Measurements from ENCODE around the gene MTNR1A.
A peak's percentile ranks its signal among the peaks of the same experiment; 100 is the strongest.

MTNR1A gene

DNA sequence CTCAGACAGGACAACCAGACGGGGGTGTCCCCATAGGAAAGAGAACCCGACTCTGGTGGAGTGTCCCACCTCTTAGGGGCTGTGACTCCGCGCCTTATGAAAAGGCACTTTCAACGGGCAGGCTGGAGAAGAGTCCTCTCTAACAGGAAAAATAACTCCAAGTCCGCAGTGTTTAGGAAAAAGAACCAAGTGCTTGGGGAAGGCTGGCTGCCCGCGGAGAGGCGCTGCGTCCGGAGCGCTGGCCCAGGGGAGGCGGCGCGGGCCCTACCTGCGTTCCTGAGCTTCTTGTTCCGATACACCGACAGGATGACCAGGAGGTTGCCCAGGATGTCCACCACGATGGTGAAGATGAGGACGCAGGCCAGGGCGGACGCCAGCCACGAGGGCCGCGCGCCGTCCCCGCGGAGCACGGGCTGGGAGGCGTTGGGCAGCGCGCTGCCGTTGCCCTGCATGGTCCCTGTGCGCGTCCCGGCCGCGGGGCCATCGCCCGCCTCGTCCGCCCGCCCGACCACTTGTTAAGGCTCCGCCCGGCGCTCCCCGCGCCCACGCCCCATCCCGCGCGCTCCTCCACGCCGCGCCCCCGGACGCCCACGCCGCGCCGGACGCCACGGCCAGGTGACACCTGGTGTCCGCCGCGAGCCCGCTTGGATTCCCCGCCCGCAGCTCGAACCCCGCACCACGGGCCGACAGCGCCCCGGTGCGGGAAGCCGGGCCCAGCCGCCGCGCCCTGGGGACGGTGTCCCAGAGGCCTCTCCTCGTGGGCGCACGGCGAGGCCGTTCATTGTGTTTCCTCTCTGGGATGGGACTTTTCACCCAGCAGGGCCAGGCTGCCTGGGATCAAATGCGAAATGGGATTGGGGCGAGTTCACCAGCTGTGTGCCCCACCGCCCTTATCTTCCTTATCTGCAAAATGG lies at the start of gene MTNR1A:
Gene MTNR1A (minus strand): TSS at position 654 of the 914 bp plus-strand sequence. CDS start 202 bp downstream, at position 452.
- DNase-seq, result no peak
- Mint-ChIP-seq H3K4me3 (no peak within 1 kb of the TSS), H3K27me3 (peaks cover 34% of the 10 kb centered on the region), H3K27ac (no peak within 1 kb of the TSS), H3K4me1 (ENCODE audit: low read depth) (no peaks in the 10 kb centered on the region), H3K36me3 (ENCODE audit: low read depth) (no peaks in the 10 kb centered on the region), H3K9me3 (peaks cover 2% of the 10 kb centered on the region)

DNA sequence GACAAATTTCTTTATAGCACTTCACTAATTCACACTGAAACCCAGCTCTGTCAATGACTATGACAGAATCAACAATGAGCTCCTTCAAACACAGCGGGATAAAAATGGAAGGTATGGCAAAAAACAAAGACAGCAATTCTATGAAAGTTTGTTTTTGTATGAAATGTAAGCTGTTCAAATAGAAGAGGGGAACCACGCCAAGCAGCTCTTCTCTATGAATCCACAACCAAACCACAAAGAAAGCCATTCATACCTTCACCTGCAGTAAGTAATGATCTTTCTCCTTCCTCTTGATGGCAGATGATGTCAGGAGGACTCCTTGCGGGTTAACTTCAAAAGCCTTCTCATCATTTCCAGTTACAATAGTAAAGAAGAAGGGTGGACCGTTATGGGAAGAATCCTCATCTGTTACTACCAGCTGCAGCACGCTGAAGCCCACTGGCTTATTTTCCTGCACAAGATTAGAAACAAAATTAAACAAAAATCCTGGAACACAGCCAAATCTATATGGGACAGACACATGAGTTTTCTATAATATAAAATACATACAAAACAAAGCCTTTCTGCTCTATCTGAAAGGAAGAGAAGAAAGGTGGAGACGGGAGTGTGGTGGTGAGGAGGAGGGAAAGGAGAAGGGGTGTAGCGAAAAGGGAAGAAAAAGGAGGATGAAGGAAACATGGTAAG lies 48.9 kb upstream of the MTNR1A start:
- Mint-ChIP-seq H3K4me1 (ENCODE audit: low read depth) (no peaks in the 10 kb centered on the region), H3K27me3 (no peaks in the 10 kb centered on the region), H3K4me3 (no peak overlapping the region), H3K27ac (no peak overlapping the region), H3K9me3 (no peaks in the 10 kb centered on the region), H3K36me3 (ENCODE audit: low read depth) (no peaks in the 10 kb centered on the region)
- no peak for DNase-seq

DNA sequence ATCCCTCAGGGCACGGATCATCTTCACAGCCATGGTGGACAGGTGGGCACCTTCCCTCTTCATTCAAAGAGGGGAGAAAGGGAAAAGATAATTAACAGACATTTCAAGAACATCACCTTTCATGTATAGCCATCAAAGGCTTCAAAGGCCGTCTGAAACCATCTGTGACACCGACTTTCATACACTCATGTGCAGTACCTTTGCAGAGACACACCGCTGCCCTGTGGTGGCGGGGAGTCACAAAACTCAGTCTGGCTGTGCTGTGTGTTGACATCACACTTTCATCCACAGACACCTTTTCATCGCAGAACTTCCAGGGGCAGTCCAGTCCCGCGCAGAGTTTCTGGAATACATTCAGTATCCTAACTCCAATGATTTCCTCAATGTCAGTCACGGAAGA lies 47.6 kb upstream of the MTNR1A start:
- DNase-seq, result no peak

DNA sequence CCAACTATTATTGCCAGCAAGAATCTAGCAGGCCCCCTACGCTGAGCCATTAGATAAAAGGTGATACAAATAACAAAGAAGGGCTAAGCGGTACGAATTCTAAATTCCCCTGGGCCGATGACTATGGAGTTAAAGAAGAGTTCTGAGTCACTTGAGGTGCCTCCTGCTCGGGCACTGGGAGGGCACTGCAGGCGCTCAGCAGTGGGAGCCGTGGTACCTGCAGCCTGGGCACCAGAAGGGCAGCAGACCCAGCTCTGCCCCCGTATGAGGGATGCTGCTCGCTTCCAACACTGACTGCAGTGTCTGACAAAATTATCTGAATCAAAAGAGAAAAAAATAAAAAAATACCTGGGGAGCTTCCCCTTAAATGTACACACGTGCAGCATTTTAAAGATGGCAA lies 44.1 kb upstream of the MTNR1A start:
- Mint-ChIP-seq H3K4me1 (ENCODE audit: low read depth) (no peaks in the 10 kb centered on the region), H3K27ac (no peak overlapping the region), H3K27me3 (peaks cover 3% of the 10 kb centered on the region), H3K4me3 (no peak overlapping the region), H3K36me3 (ENCODE audit: low read depth) (no peaks in the 10 kb centered on the region), H3K9me3 (no peaks in the 10 kb centered on the region)
- no peak for DNase-seq

More for the DNA sequence above, 47.6 kb upstream of the MTNR1A start:
- no peak overlapping the region for H3K27ac Mint-ChIP-seq
- H3K9me3 Mint-ChIP-seq, result no peaks in the 10 kb centered on the region
- no peaks in the 10 kb centered on the region for H3K36me3 Mint-ChIP-seq (ENCODE audit: low read depth)
- H3K27me3 Mint-ChIP-seq, result no peaks in the 10 kb centered on the region
- H3K4me1 Mint-ChIP-seq (ENCODE audit: low read depth), result no peaks in the 10 kb centered on the region
- H3K4me3 Mint-ChIP-seq, result no peak overlapping the region

DNA sequence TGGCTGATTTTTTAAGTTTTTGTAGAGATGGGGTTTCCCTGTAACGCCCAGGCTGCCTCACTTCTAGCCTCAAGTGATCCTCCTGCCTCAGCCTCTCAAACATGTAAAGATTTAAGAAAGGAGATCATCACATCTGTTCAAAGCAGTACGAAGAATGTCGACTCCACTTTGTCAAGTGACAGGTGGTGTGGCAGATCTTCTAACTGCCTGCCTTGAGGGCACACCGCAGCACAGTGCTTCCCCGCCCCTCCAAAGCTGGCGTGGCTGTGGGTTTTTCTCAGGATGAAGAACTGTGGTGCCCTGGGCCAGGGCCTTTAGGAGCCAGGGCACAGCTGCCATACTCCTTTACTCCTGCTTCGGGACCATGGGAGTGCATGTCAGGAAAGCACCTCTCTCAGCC lies 43.3 kb upstream of the MTNR1A start:
- Mint-ChIP-seq H3K4me3 (no peak overlapping the region), H3K27ac (no peak overlapping the region), H3K27me3 (peaks cover 3% of the 10 kb centered on the region), H3K36me3 (ENCODE audit: low read depth) (no peaks in the 10 kb centered on the region), H3K4me1 (ENCODE audit: low read depth) (no peaks in the 10 kb centered on the region), H3K9me3 (no peaks in the 10 kb centered on the region)
- no peak for DNase-seq

DNA sequence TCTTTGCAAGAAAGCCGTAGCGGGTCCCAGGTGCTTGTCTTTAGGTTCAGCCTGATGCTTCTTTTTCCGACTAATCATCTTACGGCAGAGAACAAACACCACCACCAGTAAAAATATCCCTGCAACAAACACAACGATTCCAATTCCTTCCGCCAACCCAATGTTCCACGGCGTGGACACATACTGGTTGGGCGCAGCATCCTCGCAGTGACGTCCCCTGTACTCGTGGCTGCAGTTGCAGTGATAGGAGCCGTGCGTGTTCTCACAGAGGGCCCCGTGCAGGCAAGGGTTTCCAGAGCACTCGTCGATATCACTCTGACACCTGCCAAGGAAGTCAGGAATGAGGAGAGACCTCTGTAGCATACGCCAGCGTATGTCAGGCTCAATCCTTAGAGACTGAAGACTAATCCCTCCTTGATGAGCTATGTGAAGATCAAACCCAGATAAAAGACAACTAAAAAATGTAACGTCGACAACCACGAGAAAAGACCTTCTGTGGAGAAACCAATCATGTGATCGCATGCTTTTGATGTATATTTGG lies 41.6 kb upstream of the MTNR1A start:
- H3K4me3 Mint-ChIP-seq, result no peak overlapping the region
- H3K9me3 Mint-ChIP-seq, result no peaks in the 10 kb centered on the region
- H3K36me3 Mint-ChIP-seq (ENCODE audit: low read depth), result no peaks in the 10 kb centered on the region
- H3K4me1 Mint-ChIP-seq (ENCODE audit: low read depth), result no peaks in the 10 kb centered on the region
- H3K27ac Mint-ChIP-seq, result no peak overlapping the region
- DNase-seq, result no peak
- H3K27me3 Mint-ChIP-seq, result peaks cover 3% of the 10 kb centered on the region

DNA sequence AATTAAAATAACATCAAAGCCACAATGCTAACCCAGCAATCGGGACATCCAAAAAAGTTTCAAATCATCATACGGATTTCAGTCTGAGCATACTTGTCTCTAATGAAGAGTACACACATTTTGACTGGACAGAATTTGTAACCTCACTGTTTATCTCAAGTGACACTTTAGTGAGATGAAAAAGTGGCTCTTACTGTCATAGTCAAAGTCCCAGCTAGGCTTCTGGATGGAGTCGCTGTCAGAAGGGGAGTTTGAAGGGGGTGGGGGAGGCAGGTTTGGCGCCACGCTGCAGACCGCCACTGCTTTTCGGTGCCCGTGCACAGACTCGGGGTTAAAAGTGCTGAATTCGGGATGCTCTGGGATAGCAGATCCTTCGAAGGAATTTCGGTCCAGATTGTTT lies 41.0 kb upstream of the MTNR1A start:
- no peak for DNase-seq
- Mint-ChIP-seq H3K27ac (no peak overlapping the region), H3K4me3 (no peak overlapping the region), H3K27me3 (peaks cover 3% of the 10 kb centered on the region), H3K36me3 (ENCODE audit: low read depth) (no peaks in the 10 kb centered on the region), H3K4me1 (ENCODE audit: low read depth) (no peaks in the 10 kb centered on the region), H3K9me3 (no peaks in the 10 kb centered on the region)

DNA sequence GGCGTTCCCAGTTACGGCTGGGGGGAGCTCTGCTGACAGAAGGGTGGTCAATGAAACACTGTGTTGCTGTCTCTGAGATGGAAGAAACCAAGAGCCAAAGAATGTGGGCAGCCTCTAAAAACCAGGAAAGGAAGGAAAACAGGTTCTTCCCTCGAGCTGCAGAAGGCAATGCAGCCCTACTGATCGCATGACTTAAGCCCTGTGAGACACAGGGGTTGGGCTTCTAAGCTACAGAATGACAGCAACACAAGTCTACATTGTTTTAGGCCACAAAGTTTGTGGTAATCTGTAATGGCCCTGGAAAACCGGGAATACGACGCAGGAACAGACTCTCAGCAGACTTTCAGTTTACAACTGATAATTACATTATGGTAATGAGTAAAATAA lies 38.2 kb upstream of the MTNR1A start:
- Mint-ChIP-seq H3K4me1 (ENCODE audit: low read depth) (no peaks in the 10 kb centered on the region), H3K9me3 (no peaks in the 10 kb centered on the region), H3K27me3 (peaks cover 3% of the 10 kb centered on the region), H3K36me3 (ENCODE audit: low read depth) (no peaks in the 10 kb centered on the region), H3K4me3 (no peak overlapping the region), H3K27ac (no peak overlapping the region)
- no peak for DNase-seq

DNA sequence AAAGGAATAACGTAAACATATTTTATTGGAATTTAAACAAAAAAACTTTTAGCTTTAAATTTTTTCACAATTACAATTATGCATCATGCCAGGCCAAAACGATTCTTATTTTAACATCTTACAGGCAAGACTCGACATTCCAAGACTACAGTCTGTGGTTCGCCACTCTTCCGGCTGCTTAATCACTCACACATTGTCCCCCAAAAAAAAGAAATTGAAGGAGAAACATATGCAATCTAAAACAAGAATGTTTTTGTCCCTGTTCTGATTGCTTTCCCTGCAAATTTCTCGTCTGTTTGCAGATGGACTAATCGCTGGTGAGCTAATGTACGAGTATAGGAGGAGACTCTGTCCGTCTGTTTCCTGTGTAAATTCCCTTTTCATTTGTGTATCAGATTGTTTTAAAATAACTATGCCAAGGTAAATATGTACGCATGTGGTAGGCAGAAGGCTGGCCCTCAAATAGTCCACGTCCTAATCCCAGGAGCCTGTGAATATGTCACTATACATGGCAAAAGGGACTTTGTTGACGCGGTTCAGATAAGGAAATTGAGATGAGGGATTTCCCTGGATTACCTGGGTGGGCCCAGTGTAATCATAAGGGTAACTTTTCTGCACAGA lies 37.7 kb upstream of the MTNR1A start:
- Mint-ChIP-seq H3K4me1 (ENCODE audit: low read depth) (no peaks in the 10 kb centered on the region), H3K27ac (no peak overlapping the region), H3K4me3 (no peak overlapping the region), H3K27me3 (peaks cover 3% of the 10 kb centered on the region), H3K36me3 (ENCODE audit: low read depth) (no peaks in the 10 kb centered on the region), H3K9me3 (no peaks in the 10 kb centered on the region)
- DNase-seq, result no peak

DNA sequence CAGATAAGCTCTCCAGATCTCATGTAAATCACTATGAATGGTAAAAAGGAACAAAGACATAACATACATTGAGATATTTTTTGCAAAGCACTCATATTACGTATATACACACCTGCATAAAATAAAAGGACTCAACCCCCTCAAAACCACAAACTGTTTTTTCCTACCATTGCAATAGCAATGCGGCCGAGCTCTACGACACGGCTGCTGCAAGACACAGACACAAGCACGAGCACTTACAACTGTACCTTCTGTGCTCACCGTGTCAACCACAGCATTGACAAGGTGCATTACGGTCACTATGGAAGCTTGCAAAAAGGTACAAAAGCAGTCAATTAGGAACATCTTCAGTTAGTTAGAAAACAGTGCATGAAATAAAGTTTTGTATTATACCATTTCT lies 37.1 kb upstream of the MTNR1A start:
- no peaks in the 10 kb centered on the region for H3K4me1 Mint-ChIP-seq (ENCODE audit: low read depth)
- H3K4me3 Mint-ChIP-seq, result no peak overlapping the region
- H3K9me3 Mint-ChIP-seq, result no peaks in the 10 kb centered on the region
- H3K36me3 Mint-ChIP-seq (ENCODE audit: low read depth), result no peaks in the 10 kb centered on the region
- DNase-seq, result no peak
- no peak overlapping the region for H3K27ac Mint-ChIP-seq
- peaks cover 3% of the 10 kb centered on the region for H3K27me3 Mint-ChIP-seq

DNA sequence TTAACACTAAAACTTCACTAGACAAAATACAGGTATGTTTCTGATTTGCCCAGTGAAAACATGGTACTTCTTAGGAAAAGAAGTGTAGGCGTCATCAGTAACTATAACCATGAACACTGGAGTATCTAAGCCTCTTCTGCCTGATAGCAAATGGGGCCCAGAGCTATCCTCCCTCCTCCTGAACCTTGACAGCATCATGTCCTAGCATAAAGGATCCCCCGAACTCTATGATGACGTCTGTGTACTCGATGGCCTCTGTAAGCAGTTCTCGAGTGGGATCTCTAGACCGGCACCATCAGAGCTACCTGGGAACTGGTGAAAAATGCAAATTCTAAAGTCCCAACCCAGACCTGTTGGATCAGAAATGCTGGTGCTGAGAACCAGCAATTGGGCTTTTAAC lies 36.3 kb upstream of the MTNR1A start:
- Mint-ChIP-seq H3K36me3 (ENCODE audit: low read depth) (no peaks in the 10 kb centered on the region), H3K4me3 (no peak overlapping the region), H3K27me3 (peaks cover 3% of the 10 kb centered on the region), H3K9me3 (no peaks in the 10 kb centered on the region), H3K27ac (no peak overlapping the region), H3K4me1 (ENCODE audit: low read depth) (no peaks in the 10 kb centered on the region)
- no peak for DNase-seq

DNA sequence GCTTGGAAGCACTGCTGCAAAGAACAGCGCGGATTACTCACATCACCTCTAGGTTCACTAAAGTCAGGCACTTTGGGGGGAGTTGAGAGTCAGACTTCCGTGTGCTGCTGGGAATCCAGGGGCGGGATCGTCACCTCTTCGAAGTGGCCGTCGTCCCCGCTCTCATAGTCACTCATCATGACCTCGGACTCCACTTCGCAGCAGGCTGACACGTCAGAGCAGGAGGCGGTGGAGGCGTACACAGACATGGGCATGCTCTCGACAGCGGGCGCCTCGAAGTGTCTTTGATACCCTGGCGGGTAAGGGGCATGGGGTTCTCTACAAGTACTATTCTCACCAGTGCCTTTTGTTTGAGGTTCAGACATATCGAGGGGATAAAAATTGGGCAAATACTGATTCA lies 33.1 kb upstream of the MTNR1A start:
- Mint-ChIP-seq H3K27me3 (peaks cover 4% of the 10 kb centered on the region), H3K4me3 (no peak overlapping the region), H3K4me1 (ENCODE audit: low read depth) (no peaks in the 10 kb centered on the region), H3K36me3 (ENCODE audit: low read depth) (no peaks in the 10 kb centered on the region), H3K27ac (no peak overlapping the region), H3K9me3 (no peaks in the 10 kb centered on the region)
- DNase-seq, result no peak

DNA sequence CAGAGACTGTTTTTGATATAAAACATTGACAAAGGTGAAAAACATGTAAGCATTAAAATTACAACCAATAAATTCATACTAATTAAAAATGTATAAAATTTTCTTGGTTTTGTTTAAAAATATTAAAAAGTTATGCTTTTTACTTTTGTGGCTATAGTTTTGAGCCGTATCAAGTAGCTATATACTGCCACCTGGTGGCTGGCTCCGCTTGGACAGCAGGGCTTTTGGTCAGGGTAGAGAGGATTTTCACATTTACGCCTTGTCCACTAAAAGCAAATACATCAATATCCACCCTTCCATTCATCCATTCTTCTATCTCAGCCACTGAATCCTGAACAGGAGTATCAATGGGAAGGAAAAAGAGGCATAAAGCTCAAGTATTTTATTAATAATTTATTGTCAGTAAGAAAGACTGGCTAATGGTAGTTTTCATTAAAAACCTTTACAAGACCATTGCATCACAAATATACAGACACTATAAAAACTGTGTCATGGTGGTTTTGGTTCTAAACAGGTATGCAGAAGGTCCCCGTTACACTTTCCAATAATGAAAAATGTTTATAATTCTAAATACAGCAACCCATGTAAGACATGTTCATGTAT lies 32.1 kb upstream of the MTNR1A start:
- Mint-ChIP-seq H3K27me3 (peaks cover 4% of the 10 kb centered on the region), H3K9me3 (peaks cover 2% of the 10 kb centered on the region), H3K4me3 (no peak overlapping the region), H3K27ac (no peak overlapping the region), H3K36me3 (ENCODE audit: low read depth) (no peaks in the 10 kb centered on the region), H3K4me1 (ENCODE audit: low read depth) (no peaks in the 10 kb centered on the region)
- peak; percentile 66 for DNase-seq

DNA sequence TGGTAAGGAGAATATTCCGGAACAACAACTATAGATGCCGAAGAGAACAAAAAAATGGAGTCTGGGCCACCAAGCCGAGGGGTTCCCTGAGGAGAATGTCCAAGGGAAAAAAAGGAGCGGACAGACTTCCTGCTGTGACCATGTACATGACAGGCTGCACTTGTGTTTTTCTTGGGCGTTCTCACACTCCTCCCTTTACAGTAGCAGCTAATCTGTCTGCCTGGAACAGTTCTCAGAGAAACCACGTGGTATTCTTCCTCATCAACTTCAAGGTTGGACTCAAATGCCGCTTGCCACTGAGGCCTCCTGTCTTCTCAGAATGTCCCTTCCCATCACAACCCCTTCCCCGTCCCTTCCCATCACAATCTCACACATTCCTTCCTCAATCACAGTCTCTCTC lies 30.8 kb upstream of the MTNR1A start:
- no peak overlapping the region for H3K4me3 Mint-ChIP-seq
- H3K27ac Mint-ChIP-seq, result no peak overlapping the region
- no peaks in the 10 kb centered on the region for H3K4me1 Mint-ChIP-seq (ENCODE audit: low read depth)
- H3K36me3 Mint-ChIP-seq (ENCODE audit: low read depth), result no peaks in the 10 kb centered on the region
- DNase-seq, result no peak
- peaks cover 5% of the 10 kb centered on the region for H3K9me3 Mint-ChIP-seq
- H3K27me3 Mint-ChIP-seq, result peaks cover 4% of the 10 kb centered on the region

Measured in activated T-cell treated with anti-CD3 and anti-CD28 coated beads, Interleukin-2, amount 50 U/mL, for 24 hours (primary cell).